Measurements from ENCODE around the gene PGM5.

Gene PGM5

GRCh38 chr9:68498816-68499215, 142.4 kb downstream of the PGM5 start:
- no peak for DNase-seq

DNA sequence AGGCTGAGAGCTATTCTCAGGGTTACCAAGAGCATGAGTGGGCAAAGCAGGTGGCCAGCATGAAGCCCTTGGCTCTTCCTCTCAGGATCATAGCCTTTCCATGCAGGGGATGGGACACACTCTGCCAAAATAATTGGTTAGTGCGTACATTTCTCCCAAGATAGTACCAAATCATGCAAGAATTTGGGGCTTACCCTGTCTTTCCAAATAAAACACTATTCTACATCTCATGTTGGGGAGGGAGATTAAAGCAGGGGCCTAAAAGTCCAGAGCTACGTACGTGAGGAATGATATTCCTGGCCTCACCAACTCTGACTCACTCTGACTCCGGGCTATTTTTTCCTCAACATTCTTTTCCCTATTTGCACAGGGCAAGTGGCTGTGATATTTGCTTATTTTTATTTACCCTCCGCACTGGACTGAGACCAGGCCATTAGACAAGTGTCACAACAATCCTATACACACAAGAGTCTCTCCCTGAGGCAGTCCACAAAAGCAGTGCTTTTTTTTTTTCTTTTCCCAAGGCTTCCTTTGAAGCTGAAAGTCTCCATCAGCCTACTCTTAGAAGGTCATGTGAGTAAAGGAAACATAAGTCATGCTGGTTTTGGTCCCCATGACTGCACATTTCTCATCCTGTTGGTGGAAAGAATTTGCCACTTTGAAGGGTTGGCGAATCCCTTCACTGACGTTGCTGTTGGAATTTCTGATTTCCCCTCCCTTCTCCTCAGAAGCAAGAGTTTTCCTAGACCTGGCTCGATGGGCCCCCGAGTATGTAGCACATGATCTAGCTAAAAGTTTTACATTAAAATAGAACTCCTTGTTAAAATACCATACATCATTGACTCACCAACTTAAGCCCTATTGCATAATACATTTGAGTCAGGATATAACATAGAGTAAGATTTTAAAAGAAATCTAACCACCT, 144.3 kb downstream of the PGM5 start:
- no peak for DNase-seq

GRCh38 chr9:68502279-68502678, 145.9 kb downstream of the PGM5 start:
- DNase-seq: no peak

DNA sequence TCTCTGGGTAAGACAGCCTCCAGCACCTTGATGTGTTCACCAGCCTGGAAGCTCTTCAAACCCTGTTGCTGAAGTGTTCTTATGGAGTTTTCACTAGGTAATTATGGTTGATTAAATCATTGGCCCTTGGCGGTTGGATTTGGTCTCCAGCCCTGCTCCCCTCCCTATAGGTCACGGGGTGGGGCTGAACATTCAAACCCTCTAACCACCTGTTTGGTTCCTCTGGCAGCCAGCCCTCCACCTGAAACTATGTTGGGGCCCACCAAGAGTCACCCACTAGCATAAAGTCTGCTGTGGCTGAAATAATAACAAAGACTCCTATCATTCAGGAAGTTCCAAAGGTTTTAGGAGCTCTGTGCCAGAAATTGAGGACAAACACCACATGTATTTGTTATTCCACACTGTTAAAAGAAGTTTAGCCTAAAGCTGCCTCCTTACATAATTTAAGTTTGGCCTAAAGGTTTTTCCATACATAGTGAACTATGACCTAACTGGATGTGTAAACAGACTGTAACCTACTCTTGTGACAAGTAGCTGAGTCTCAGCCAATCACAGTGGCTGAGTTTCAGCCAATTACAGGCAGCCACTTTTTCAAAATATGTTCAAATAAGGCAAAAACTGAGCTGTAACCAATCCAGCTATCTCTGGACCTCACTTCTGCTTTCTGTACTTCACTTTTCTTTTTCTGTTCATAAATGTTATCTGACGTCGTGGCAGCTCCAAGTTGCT, 149.4 kb downstream of the PGM5 start:
- no peak for DNase-seq

DNA sequence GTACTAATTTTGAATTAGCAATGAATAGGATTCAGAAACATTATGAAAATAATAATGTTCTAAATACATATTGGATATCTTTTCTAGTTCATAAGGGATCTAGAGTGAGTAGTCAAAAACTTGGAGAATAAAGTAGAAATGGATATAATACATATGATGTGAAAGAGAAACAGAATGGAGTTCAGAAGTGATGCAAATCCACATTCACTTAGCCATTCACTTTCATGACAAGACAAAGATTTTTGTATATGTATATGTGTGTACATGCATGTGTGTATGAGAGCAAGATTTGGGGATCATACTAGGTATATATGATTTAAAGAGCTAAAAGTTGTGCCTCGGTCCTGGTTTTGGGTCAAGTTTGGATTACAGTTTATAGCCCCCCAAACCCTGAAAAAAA, 150.1 kb downstream of the PGM5 start:
- DNase-seq: no peak

- no peak for DNase-seq
These were observed 150.9 kb downstream of the PGM5 start for GRCh38 chr9:68507130-68507805.

DNA sequence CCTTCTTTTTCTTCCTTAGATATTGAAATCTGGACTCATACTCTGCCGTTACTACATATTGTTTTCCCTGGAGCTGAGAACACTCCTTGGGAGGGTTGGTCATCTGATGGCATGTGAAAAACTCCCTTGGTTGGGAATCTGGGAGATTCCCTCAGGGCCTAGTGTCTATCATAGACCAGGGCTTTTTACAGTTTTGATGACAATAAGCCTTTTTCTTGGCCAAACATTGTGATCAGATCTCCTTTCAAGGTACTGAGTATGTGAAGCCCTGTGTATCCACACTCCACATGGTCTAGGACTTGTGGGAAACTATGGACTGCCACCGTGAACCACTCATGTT, 151.4 kb downstream of the PGM5 start:
- no peak for DNase-seq

GRCh38 chr9:68508547-68508946, 152.1 kb downstream of the PGM5 start:
- no peak for DNase-seq

- DNase-seq: no peak
These were observed 153.3 kb downstream of the PGM5 start for GRCh38 chr9:68509689-68510088.

DNA sequence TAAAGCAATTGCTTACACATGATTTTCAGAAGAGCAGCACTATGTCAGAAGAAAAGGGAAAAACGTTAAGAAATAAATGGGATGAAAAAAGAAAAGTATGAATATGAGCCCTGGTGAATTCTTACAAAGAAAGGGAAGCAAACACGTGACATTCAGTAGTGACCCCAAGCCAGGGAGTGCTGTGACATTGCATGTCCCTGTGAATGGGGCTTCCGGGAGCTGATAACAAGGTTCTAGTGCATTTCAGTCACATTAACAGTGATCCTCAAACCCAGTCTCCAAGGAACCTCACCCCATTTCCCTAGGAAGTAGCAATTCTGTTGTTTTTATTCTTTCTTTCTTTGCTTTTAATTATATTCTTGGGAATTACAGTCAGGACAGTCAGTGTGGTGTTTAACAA, 157.0 kb downstream of the PGM5 start:
- no peak for DNase-seq

DNA sequence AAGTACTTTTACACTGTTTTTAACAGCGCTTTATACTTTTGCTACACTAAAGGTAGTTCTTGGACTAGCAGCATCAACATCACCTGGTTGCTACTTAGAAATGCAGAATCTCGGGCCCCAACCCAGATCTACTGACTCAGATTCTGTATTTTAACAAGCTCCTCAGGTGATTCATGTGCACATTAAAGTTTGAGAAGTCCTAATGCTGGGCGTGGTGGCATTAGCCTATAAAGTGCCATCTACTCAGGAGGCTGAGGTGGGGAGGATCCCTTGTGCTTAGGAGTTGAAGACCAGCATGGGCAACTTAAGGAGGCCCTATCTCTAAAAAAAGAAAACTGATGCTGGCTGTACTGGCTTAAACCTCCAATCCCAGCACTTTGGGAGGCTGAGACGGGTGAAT, 157.6 kb downstream of the PGM5 start:
- DNase-seq: no peak

- DNase-seq: no peak
These were observed 159.1 kb downstream of the PGM5 start for GRCh38 chr9:68515326-68516017.

GRCh38 chr9:68522131-68522530, 165.7 kb downstream of the PGM5 start:
- no peak for DNase-seq

GRCh38 chr9:68522954-68523353, 166.5 kb downstream of the PGM5 start:
- no peak for DNase-seq

GRCh38 chr9:68523367-68523936, 167.0 kb downstream of the PGM5 start:
- no peak for DNase-seq

DNA sequence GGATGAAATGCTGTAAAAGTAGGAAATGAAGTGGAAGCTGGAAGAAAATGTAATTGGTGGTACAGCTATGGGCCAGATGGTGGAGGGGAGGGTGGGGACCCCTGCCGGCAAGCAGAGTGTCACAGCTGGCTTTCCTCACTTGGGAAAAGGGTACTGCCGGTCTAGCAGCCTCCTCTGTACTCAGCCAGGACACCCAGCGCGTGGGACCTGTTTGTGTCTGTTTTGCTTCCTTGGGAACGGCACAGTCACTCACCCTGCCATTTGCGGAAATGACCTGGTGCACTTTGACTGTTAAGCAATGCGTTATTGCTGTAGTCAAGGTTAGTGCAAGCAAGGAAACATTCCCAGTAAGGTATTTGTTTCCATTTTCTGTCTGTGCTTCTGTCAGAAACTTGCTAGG, 174.2 kb downstream of the PGM5 start:
- no peak for DNase-seq

GRCh38 chr9:68532131-68532530, 175.7 kb downstream of the PGM5 start:
- no peak for DNase-seq

GRCh38 chr9:68533678-68534077, 177.3 kb downstream of the PGM5 start:
- no peak for DNase-seq

GRCh38 chr9:68536876-68537615, 180.6 kb downstream of the PGM5 start:
- no peak for DNase-seq

DNA sequence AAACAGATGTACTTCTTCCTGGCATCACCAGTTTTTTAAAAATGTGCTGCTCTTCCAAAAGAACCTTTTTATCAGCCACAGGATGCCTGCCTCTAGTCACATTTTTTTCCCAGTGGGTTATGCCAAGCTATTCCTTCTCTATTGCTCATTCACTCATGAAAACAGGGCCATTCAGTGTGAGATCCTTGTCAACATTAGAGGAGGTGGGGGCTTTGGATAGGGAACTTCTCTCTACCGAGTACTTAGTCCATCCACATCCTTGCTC, 181.1 kb downstream of the PGM5 start:
- DNase-seq: no peak

- DNase-seq: no peak
These were observed 181.8 kb downstream of the PGM5 start for GRCh38 chr9:68538200-68538599.
